GM19043 (cell line): ENCODE results near the gene FBXW12.
"Not testable (repeated sequence)": the region's sequence is repeated elsewhere in the genome, so short reads cannot be mapped to it uniquely, and the experiment has no call there.

Source experiments
- ATAC-seq: cut with Tn5 transposase; IDR thresholded peaks from one replicate; pipeline ENCODE4 v1.9.1; 2021; ENCODE audit warnings: low read depth; ENCODE audit not compliant: unreplicated experiment

FBXW12 gene

GRCh38 chr3:48372377-48372770 is 355 bp downstream of the FBXW12 start:
- no peak for ATAC-seq

GRCh38 chr3:48372862-48373435 is 930 bp downstream of the FBXW12 start:
- no peak for ATAC-seq

GRCh38 chr3:48387634-48388033 is 15.6 kb downstream of the FBXW12 start:
- ATAC-seq: no peak

- no peak for ATAC-seq
Measured at GRCh38 chr3:48388966-48389365, 16.9 kb downstream of the FBXW12 start.

DNA sequence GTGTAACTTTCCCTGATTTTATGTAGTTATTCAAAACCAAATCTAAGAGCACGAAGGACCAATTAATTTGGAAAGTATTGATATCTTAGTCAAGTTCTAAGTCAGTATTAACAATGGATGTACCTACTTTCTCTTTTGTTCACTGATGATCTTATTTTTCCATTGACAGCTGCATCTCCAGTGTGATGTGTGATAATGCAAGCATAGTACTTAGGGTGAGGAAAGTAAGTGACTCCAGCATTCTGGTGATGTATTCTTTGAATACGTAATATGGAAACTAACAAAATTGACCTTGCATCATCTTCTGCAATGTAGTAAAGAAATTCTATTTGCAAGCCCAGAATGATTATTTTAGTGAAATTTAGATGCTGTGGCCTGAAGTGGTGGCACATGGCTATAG is 22.4 kb downstream of the FBXW12 start:
- ATAC-seq: no peak

DNA sequence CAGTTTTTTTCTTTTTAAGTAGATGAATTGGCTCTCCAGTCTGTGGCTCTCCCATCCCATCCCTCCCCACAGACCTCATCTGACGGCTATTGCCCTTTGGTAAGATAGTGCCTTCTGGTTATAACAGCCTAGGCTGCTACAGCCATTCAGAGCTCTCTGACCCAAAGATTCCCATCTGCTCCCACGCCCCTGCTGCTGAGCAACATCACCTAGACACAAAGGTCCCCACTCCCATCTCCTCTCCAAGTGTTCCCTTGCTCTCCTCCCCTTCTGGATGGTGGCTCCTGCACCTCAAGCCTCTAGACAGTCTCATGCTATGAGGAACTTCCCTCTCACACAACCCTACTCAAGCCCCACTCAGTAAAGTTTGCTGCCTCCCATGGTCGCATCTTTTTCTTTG is 23.7 kb downstream of the FBXW12 start:
- ATAC-seq: no peak

GRCh38 chr3:48397767-48398681 is 26.0 kb downstream of the FBXW12 start:
- no peak for ATAC-seq

GRCh38 chr3:48398701-48399386 is 26.8 kb downstream of the FBXW12 start:
- ATAC-seq: no peak

- ATAC-seq: no peak
Measured at GRCh38 chr3:48399387-48400172, 27.6 kb downstream of the FBXW12 start.

DNA sequence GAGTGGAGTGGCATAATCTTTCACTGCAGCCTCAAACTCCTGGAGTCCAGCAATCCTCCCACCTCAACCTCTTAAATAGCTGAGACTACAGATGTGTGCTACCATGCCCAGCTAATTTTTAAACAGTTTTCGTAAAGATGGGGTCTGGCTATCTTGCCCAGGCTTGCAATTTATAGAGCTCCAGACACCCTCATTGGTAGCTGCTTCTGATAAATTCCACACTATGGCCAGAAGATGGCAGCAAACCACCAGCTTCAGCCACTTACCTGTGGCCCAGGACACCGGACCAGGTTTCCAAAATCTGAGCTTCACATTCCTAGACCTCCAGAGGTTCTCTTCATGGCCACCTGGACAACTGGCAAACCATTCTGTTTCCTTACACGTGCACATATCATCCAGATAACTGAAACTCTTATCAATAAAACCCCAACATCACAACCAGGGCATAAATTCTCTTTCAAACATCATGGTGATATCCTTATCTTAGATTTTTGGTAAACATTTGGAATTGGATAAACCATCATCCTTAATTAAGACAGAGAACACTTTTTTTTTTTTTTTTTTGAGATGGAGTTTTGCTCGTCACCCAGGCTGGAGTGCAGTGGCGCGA is 28.9 kb downstream of the FBXW12 start:
- ATAC-seq: no peak

DNA sequence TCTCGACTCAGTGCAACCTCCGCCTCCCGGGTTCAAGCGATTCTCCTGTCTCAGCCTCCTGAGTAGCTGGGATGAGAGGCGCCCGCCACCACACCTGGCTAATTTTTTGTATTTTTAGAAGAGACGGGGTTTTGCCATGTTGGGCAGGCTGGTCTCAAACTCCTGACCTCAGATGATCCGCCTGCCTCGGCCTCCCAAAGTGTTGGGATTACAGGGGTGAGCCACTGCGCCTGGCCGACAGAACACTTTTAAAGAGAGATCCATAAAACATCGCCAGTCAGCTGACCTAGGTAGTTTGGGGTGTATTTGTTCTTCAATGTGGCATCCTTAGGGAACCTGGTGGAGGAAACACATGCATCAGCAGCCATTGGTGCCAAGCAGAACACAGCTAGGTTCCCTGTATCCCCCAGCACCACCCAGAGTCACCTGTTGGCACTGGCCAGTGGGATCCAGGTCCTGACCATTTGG is 29.4 kb downstream of the FBXW12 start:
- not testable (repeated sequence) for ATAC-seq

DNA sequence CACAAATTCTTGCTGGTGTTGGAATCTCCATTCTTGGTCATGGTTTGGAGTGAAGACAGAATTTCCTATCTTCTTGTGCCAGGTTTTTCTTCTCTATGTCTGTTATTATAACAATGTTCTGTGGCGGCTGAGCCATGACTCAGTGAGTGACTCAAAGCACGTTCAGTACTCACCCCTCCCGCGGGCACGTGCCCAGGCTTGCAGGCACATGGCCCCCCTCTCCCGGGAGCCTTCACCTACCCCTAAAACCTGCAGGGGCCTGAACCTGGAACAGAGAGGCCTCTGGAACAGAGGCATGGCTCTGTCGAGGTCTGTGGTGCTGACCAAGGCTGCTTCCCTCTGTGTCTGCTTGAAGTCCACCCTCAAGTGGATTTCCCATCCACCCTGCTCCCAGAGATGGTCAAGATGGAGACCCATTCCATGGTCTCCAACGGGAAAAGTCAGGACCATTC is 30.3 kb downstream of the FBXW12 start:
- ATAC-seq: no peak

DNA sequence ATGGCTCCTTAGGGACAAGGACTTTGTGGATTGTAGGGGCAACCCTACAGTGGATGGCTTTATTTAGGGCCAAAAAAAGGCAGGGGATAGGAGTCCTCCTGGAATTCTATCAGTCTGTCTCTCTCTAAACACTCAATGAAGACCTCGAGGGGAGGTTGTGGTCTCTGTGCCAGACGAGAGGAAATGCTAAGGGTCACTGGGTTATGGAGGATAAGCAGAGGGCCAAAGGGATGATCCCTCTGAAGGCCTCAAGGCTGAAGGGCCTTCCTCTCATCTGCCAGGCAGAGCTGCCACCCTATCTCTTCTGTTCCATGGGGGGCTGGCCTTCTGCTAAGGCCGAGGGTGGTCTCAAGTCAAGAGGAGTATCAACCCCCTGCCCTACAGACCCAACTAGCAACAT is 30.9 kb downstream of the FBXW12 start:
- ATAC-seq: no peak

DNA sequence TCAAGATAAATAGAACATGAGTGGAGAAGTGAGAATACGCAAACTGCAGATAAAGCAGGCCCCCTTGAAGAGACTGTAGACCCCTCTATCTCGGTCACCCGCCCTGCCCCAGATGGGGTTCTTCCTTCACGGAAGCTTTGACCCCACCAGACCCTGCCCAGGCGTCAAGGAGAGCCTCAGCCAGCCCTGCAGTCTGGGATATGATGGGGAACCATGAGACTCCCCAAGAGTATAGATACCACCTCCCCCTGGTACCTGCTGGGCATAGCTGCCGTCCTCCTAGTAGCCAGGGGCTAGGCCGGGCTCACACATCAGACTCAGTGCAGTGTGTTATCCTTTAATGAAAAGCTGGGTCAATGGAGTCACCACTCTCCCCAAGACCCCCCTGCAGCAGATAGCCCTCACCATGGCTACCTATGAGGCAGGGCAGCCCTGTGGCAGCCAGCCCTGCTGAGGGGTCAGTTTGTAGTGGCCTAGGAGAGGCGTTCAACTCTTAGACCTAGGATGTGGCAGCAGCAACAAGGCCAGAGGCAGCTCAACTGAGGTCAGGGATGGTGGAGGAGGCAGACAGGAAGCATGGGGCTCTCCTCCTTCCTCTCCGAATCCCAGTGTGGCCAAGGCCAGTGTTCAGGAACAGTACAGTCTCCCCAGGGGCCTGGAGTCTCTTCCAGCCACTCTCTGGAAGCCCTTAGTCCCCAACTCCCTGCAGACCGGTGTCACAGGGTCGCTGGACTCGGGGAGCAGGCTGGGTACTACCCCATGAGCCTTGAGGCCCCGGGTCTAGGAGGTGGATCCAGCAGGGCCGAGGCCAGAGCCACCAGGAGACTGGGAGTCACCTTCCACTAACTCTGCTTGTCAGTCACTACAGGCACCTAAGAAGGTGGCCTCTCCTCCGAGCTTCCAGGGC is 31.8 kb downstream of the FBXW12 start:
- ATAC-seq: no peak

DNA sequence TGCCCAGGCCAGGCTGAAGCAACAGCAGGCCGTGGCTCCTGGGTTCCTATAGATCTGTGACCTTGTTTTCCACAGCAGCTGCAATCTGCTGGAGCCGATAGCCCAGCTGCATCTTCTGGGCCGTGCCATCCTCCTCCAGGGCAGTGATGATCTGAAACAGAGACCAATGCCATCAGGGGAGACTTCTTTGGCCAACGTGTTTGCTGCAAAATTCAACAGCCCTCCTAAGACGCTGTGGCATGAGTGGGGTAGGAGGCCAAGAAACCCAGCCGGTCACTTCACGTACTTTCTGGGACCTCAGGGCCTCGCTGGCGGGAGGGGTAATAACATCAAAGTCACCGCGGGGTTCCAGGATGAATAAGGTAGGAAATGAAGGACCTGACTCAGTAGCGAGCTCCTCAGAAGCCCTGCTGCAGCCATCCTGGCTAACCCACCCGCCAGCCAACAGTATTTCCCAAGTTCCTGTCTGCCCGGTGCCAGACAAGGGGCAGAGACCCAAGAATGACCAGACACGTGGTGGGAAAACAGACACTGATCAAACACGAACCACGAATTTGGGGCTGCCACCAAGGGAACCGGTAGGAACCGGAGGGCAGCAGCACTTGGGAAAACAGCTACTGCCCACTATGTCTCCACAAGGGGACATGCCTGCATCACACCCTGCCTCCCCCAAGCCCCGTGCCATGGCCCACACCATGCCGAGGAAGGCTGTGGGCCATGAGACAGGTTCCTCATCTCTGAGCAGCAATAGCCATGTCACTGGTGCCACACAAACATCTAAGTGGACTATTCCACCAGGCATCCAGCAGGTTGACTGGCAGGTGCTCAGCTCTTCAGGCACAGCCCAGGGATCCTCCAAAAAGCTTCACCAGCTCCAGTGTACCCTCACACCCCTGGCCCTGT is 32.7 kb downstream of the FBXW12 start:
- no peak for ATAC-seq

- no peak for ATAC-seq
Measured at GRCh38 chr3:48405343-48405881, 33.4 kb downstream of the FBXW12 start.

- no peak for ATAC-seq
Measured at GRCh38 chr3:48405971-48406370, 34.0 kb downstream of the FBXW12 start.
